Measurements from ENCODE around the gene MATN1.

The MATN1 gene

DNA sequence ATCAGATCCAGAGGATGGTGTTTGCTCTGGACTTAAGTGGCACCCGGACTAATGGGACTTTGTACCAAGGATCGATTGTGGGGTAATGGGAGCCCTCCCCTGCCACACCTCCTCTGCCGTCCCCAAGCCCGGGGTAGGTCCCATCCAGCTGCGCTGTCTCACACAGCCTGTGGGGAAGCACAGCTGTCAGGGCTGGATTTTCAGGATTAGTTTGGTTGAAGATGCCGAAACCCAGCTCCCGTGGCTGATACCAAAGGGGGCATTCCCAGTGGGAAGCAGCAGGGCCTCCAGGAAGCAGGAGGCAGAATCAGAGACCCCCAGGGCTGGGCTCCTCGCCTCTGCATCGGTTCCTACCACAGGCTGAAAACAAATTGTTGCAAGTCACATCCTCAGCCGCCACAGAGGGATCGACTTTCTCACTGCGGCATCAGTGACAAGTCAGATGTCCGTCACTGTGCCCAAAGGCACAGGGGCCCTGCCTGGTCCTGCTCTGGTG lies 59.7 kb downstream of the MATN1 start:
- Histone ChIP-seq H3K9me3 (ENCODE audit: control insufficient read depth, insufficient read depth, low read length) (no peaks in the 10 kb centered on the region), H3K4me1 (ENCODE audit: control insufficient read depth, insufficient read depth, low read length) (peaks cover 5% of the 10 kb centered on the region), H3K27ac (ENCODE audit: low read depth, low read length) (no peak overlapping the region), H3K27me3 (ENCODE audit: control insufficient read depth, insufficient read depth, low read length) (no peaks in the 10 kb centered on the region), H3K9ac (ENCODE audit: low read depth, low read length) (no peak overlapping the region), H3K4me3 (ENCODE audit: low read depth, low read length) (no peak overlapping the region), H3K36me3 (ENCODE audit: control insufficient read depth, insufficient read depth, low read length) (no peaks in the 10 kb centered on the region)

DNA sequence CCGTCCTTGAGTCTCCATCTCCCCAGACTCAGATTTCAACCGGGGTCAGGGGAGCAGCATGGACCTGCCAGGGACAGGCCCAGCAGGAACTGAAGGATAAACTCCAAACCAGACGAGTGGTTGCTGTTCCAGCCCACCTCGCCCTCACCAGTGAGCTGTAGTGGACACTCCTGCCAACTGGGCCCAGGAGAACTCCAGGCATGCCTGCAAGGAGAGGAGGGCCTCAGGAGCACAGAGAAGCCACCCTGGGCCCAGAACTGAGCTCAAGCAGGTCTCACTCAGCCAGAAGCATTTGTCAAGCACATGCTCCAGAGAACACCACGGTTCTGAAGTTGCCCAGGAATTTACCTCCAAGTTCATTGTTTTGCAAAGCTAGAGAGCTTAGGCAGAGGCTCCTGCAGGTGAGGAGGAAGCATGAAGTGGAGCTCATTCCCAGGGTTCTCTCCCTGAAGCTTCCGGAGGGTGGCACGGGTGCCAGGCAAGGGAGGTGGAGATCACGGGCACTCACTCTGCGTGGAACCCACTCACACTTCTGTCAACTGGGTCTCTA lies 61.0 kb downstream of the MATN1 start:
- H3K4me3 ChIP-seq (ENCODE audit: low read depth, low read length) = no peak overlapping the region
- H3K9me3 ChIP-seq (ENCODE audit: control insufficient read depth, insufficient read depth, low read length) = no peaks in the 10 kb centered on the region
- no peaks in the 10 kb centered on the region for H3K36me3 ChIP-seq (ENCODE audit: control insufficient read depth, insufficient read depth, low read length)
- no peak overlapping the region for H3K27ac ChIP-seq (ENCODE audit: low read depth, low read length)
- no peaks in the 10 kb centered on the region for H3K27me3 ChIP-seq (ENCODE audit: control insufficient read depth, insufficient read depth, low read length)
- peaks cover 5% of the 10 kb centered on the region for H3K4me1 ChIP-seq (ENCODE audit: control insufficient read depth, insufficient read depth, low read length)
- no peak overlapping the region for H3K9ac ChIP-seq (ENCODE audit: low read depth, low read length)

DNA sequence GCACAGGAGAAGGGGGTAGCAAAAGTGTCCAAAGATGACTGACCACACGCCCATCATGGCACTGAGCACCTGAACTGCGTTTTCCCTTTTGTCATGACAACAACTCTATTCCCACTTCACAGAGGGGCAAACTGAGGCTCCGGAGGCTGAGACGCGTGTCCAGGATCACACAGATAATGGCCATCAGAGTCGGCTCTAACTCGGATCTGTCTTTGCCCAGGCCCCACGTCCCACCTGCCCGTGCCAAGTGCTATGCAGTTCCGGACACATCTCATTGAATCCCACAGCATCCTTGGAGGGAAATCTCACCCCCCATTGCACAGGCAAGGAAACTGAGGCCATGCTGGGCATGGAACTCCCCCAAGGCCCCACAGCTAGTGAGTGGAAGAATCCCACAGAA lies 62.1 kb downstream of the MATN1 start:
- H3K9ac ChIP-seq (ENCODE audit: low read depth, low read length) = no peak overlapping the region
- H3K27me3 ChIP-seq (ENCODE audit: control insufficient read depth, insufficient read depth, low read length) = no peaks in the 10 kb centered on the region
- H3K36me3 ChIP-seq (ENCODE audit: control insufficient read depth, insufficient read depth, low read length) = no peaks in the 10 kb centered on the region

More for the DNA sequence above, 62.1 kb downstream of the MATN1 start:
- Histone ChIP-seq H3K4me3 (ENCODE audit: low read depth, low read length) (no peak overlapping the region), H3K9me3 (ENCODE audit: control insufficient read depth, insufficient read depth, low read length) (no peaks in the 10 kb centered on the region), H3K4me1 (ENCODE audit: control insufficient read depth, insufficient read depth, low read length) (peaks cover 5% of the 10 kb centered on the region; the same call in 1 of the 2 replicates), H3K27ac (ENCODE audit: low read depth, low read length) (no peak overlapping the region)
